HFFc6 (cell line): Measurements from ENCODE around the gene BCL2L12. TPM values are rescaled to one million over a fixed set of nuclear protein-coding genes. Genes with fewer than 3 reads are reported as not detected.
"Not testable (repeated sequence)": the region's sequence is repeated elsewhere in the genome, so short reads cannot be mapped to it uniquely, and the experiment has no call there.

Experiments
- DNase-seq: peaks from one replicate; pipeline ENCODE4 v3.0.0-alpha.2; 2018
- H3K27ac Mint-ChIP-seq: 2 replicates; pipeline ENCODE4 v1.8.0; 2020; ENCODE audit warnings: mild to moderate bottlenecking, mixed read lengths
- H3K27me3 Mint-ChIP-seq: 2 replicates; pipeline ENCODE4 v1.8.0; 2021; ENCODE audit warnings: mild to moderate bottlenecking, moderate library complexity, mixed read lengths; ENCODE audit not compliant: insufficient read depth
- H3K36me3 Mint-ChIP-seq: 2 replicates; pipeline ENCODE4 v1.8.0; 2021; ENCODE audit warnings: low read depth, mixed read lengths
- H3K4me1 Mint-ChIP-seq: 2 replicates; pipeline ENCODE4 v1.8.0; 2020; ENCODE audit warnings: low read depth, mixed read lengths
- H3K4me3 Mint-ChIP-seq: 2 replicates; pipeline ENCODE4 v1.8.0; 2020; ENCODE audit warnings: mild to moderate bottlenecking, moderate library complexity, mixed read lengths
- H3K9me3 Mint-ChIP-seq: 2 replicates; pipeline ENCODE4 v1.8.0; 2020; ENCODE audit warnings: mild to moderate bottlenecking, mixed read lengths
- CTCF ChIP-seq: fragments of 200-600 bp; sonication (generic); IDR thresholded peaks from 2 replicates; pipeline ENCODE4 v1.5.0; 2021; ENCODE audit warnings: antibody characterized with exemption, mild to moderate bottlenecking
- total RNA-seq, 6 experiments: library from RNA; stranded (reverse); fragmentation: NEBNext Ultra II Directional; extraction: Animal tissue kit (Norgen Biotek cat#: 25700); gene quantifications; 2 replicates in 1 of 6; 3 replicates in 5 of 6; pipeline ENCODE4 v1.2.3, GENCODE V29; 2021

BCL2L12 gene
- total RNA-seq, 6 experiments from 2014 or later, result 23.9 to 34.2 (median 33.4) TPM

DNA sequence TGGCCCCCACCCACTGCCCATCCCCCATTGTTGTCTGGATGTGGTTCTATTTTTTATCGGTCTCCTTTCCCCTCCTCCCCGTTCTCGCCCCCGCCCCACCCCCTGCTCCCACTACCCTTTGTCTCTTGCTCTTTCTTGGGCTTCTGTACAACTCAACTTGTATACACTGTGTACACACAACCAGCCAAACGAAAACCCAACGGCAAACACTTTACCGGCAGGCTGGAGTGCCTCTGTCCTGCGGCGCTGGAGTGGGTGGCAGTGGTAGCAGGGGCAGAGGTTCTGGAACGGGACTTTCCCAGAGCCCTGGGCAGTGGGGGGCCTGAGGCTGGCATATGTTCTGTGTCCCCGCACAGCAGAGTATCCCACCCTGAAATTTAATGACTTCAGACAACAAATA lies 39.5 kb upstream of the BCL2L12 start:
- Mint-ChIP-seq H3K4me3 (no peak overlapping the region), H3K4me1 (peaks cover 6% of the 10 kb centered on the region; the same call in 1 of the 2 replicates), H3K27ac (no peak overlapping the region), H3K36me3 (peaks cover 35% of the 10 kb centered on the region), H3K9me3 (no peaks in the 10 kb centered on the region), H3K27me3 (no peaks in the 10 kb centered on the region; the same call in 1 of the 2 replicates)
- no peak for DNase-seq
- no peak for TF ChIP-seq CTCF

DNA sequence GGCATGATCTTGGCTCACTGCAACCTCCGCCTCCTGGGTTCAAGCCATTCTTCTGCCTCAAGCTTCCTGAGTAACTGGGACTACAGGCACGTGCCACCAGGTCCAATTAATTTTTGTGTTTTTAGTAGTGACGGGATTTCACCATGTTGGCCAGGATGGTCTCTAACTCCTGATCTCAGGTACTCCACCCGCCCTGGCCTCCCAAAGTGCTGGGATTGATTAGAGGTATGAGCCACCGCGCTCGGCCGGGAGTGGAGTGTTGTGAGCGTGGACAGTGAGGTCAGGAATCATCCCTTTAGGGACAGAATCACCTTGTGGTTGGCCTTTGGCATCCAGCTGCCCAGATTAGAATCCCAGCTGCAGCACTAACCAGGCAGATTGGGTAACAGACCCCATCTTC lies 36.1 kb upstream of the BCL2L12 start:
- DNase-seq, result no peak
- peaks cover 6% of the 10 kb centered on the region; the same call in 1 of the 2 replicates for H3K4me1 Mint-ChIP-seq
- no peaks in the 10 kb centered on the region for H3K9me3 Mint-ChIP-seq
- TF ChIP-seq CTCF, result no peak
- H3K36me3 Mint-ChIP-seq, result peaks cover 19% of the 10 kb centered on the region
- peak overlapping the region; percentile 2; the same call in 1 of the 2 replicates for H3K27ac Mint-ChIP-seq
- H3K4me3 Mint-ChIP-seq, result no peak overlapping the region
- no peaks in the 10 kb centered on the region; the same call in 1 of the 2 replicates for H3K27me3 Mint-ChIP-seq

GRCh38 chr19:49631014-49631588 lies 34.6 kb upstream of the BCL2L12 start:
- H3K9me3 Mint-ChIP-seq, result no peaks in the 10 kb centered on the region
- H3K4me3 Mint-ChIP-seq, result no peak overlapping the region
- no peaks in the 10 kb centered on the region; the same call in 1 of the 2 replicates for H3K27me3 Mint-ChIP-seq
- peak overlapping the region; percentile 52; the same call in 1 of the 2 replicates for H3K27ac Mint-ChIP-seq
- peaks cover 19% of the 10 kb centered on the region for H3K36me3 Mint-ChIP-seq
- TF ChIP-seq CTCF, result no peak
- H3K4me1 Mint-ChIP-seq, result peaks cover 10% of the 10 kb centered on the region
- DNase-seq, result no peak

- H3K9me3 Mint-ChIP-seq, result no peaks in the 10 kb centered on the region
- no peak overlapping the region for H3K27ac Mint-ChIP-seq
- H3K4me1 Mint-ChIP-seq, result peaks cover 13% of the 10 kb centered on the region
- no peaks in the 10 kb centered on the region; the same call in 1 of the 2 replicates for H3K27me3 Mint-ChIP-seq
- H3K4me3 Mint-ChIP-seq, result no peak overlapping the region
- TF ChIP-seq CTCF, result no peak
- DNase-seq, result no peak
- peaks cover 19% of the 10 kb centered on the region for H3K36me3 Mint-ChIP-seq
These were observed 34.0 kb upstream of the BCL2L12 start for GRCh38 chr19:49631610-49632192.

DNA sequence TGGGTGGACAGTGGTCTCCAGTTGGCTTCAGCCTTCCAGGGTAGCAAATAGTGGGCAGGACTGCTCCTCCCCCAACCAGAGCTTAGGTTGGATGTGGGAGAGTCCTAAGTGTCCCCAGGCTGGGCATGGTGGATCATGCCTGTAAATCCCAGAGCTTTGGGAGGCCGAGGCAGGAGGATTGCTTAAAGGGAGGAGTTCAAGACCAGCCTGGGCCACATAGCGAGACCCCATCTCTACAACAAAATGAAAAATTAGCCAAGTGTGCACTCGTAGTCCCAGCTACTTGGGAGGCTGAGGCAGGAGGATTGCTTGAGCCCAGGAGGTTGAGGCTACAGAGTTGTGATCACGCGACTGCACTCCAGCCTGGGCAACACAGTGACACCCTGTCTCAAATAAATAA lies 33.2 kb upstream of the BCL2L12 start:
- no peak for TF ChIP-seq CTCF
- H3K27me3 Mint-ChIP-seq, result no peaks in the 10 kb centered on the region; the same call in 1 of the 2 replicates
- H3K4me3 Mint-ChIP-seq, result no peak overlapping the region
- no peak overlapping the region for H3K27ac Mint-ChIP-seq
- peaks cover 15% of the 10 kb centered on the region for H3K36me3 Mint-ChIP-seq
- H3K4me1 Mint-ChIP-seq, result peaks cover 17% of the 10 kb centered on the region
- no peak for DNase-seq
- no peaks in the 10 kb centered on the region for H3K9me3 Mint-ChIP-seq

DNA sequence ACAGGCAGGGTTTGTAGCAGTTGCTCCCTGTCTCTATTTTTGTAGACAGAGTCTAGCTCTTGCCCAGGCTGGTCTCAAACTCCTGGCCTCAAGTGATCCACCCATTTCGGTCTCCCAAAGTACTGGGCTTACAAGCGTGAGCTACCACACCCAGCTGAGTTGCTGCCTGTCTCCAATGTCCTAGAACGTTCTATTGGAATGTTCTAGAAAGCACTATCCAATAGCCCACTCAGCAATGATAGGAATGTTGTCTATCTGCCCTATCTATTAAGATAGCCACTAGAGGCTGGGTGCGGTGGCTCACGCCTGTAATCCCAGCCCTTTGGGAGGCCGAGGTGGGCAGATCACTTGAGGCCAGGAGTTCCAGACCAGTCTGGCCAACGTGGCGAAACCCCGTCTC lies 32.5 kb upstream of the BCL2L12 start:
- H3K9me3 Mint-ChIP-seq, H3K4me3 Mint-ChIP-seq, DNase-seq, H3K27me3 Mint-ChIP-seq, H3K27ac Mint-ChIP-seq: not testable (repeated sequence)
- H3K36me3 Mint-ChIP-seq, result peaks cover 15% of the 10 kb centered on the region
- peaks cover 24% of the 10 kb centered on the region for H3K4me1 Mint-ChIP-seq
